Activated naive CD8-positive, alpha-beta T cell treated with anti-CD3 and anti-CD28 coated beads for 36 hours (primary cell): ENCODE data around the gene PIM3. TPM values are rescaled to one million over a fixed set of nuclear protein-coding genes. Genes with fewer than 3 reads are reported as not detected.

Experiments used
- DNase-seq: peaks from one replicate; pipeline ENCODE4 v3.0.0; 2021
- H3K27ac Mint-ChIP-seq: one replicate; pipeline ENCODE4 v1.8.0; 2022; ENCODE audit warnings: mild to moderate bottlenecking, moderate library complexity, mixed read lengths
- H3K27me3 Mint-ChIP-seq: one replicate; pipeline ENCODE4 v1.8.0; 2022; ENCODE audit warnings: mild to moderate bottlenecking, mixed read lengths
- H3K36me3 Mint-ChIP-seq: one replicate; pipeline ENCODE4 v1.8.0; 2021; ENCODE audit warnings: mild to moderate bottlenecking, mixed read lengths
- H3K4me1 Mint-ChIP-seq: one replicate; pipeline ENCODE4 v1.8.0; 2021; ENCODE audit warnings: mixed read lengths
- H3K4me3 Mint-ChIP-seq: one replicate; pipeline ENCODE4 v1.8.0; 2022; ENCODE audit warnings: mild to moderate bottlenecking, moderate library complexity, mixed read lengths
- H3K9me3 Mint-ChIP-seq: one replicate; pipeline ENCODE4 v1.8.0; 2022; ENCODE audit warnings: mixed read lengths
- total RNA-seq, 2 experiments: library from RNA; stranded (reverse); gene quantifications; one replicate each; pipeline ENCODE4 v1.2.3, GENCODE V29; 2021

Gene PIM3
- total RNA-seq, 2 experiments from 2014 or later, result 134 to 137 TPM

DNA sequence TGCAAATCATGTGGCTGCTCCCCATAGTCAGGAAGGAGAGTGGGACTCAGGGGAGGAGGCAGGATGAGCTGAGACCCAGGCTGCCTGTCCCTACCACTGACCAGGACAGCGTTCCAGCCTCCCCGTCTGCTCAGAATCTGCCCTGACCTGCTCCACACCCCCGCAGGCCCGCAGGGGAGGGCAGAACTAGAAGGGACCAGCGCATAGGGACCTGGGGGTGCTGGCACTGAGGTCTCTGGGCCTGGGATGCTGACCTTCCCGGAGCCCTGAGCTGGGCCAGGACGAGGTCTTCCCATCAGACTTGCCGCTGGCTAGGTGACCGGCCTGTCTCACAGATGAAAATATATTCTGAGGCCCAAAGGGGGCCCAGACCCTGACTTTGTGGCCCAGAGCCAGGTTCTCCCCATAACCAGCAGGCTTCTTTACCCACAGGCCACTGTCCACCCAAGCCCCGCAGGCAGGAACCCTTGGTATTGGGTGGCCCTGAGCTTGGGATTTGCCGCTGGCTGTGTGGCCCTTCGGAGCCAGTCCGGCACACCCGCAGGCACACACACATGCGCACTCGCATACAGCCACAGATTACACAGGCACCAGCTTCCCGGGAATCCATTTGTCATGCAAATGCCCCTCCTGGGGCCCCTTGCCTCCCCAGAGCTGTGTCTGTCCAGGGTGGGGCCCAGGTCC, 13.8 kb upstream of the PIM3 start:
- Mint-ChIP-seq H3K4me3 (no peak overlapping the region), H3K27me3 (no peaks in the 10 kb centered on the region), H3K27ac (peak overlapping the region; percentile 25), H3K9me3 (no peaks in the 10 kb centered on the region), H3K36me3 (no peaks in the 10 kb centered on the region), H3K4me1 (peaks cover 4% of the 10 kb centered on the region)
- no peak for DNase-seq

DNA sequence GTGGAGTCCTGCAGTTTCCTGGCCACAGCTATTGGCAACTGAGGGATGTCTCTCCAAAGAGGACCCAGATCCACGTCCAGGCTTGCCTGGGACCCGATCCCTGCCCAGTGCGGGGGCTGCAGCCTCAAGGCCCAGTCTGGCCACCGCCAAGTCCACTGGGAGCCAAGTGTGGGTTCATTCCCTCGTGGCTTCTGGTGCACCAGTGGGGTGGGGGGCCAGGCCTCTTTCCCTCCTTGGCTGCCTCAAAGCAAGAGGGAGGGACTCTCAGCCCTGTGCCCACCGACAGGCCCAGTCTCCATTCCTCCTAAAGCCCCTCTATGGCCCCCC, 13.3 kb upstream of the PIM3 start:
- no peaks in the 10 kb centered on the region for H3K27me3 Mint-ChIP-seq
- no peaks in the 10 kb centered on the region for H3K36me3 Mint-ChIP-seq
- H3K4me1 Mint-ChIP-seq, result peaks cover 4% of the 10 kb centered on the region
- no peak overlapping the region for H3K27ac Mint-ChIP-seq
- no peaks in the 10 kb centered on the region for H3K9me3 Mint-ChIP-seq
- no peak overlapping the region for H3K4me3 Mint-ChIP-seq
- no peak for DNase-seq

DNA sequence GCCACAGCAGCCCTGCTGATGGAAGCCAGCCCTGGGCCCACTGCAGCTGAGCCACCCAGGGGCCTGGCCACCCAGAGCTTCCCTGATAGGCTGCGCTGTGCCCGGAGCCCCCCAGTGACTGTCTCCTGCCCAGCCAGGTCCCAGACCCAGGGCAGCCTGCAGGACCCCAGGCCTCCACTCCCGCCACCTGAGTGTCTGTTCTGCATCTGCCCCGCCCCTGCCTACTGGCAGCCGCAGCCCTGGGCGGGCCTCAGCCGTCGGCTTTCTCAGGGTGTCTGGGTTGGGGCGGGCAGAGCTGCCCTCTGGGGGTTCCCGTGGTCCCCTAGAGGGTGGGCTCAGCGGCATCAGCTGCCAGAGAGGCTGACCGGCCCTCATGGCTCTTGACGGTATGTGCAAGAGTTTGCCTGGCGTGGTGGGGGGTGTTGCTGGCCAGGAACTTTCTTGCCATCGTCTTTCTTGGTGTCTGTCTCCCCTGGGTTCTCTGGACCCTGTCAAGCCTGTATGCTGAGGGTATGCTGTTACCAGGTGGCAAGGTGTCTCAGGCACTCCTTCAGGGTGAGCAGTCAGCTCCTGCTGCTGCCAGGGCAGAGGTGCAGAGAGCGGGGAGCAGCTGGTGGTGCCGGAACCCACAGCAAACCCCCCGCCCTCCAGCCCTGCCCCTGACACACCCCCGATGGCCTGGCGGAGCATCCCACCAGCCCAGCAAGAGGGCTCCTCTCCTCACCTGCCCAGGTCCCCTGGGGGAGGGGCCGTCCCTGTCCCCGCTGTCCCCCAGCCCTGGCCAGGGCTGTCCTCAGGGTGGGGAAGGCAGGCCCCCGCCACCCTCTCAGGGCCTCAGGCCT, 12.2 kb upstream of the PIM3 start:
- Mint-ChIP-seq H3K36me3 (no peaks in the 10 kb centered on the region), H3K27ac (no peak overlapping the region), H3K9me3 (no peaks in the 10 kb centered on the region), H3K4me3 (no peak overlapping the region), H3K27me3 (no peaks in the 10 kb centered on the region), H3K4me1 (peaks cover 4% of the 10 kb centered on the region)
- no peak for DNase-seq

DNA sequence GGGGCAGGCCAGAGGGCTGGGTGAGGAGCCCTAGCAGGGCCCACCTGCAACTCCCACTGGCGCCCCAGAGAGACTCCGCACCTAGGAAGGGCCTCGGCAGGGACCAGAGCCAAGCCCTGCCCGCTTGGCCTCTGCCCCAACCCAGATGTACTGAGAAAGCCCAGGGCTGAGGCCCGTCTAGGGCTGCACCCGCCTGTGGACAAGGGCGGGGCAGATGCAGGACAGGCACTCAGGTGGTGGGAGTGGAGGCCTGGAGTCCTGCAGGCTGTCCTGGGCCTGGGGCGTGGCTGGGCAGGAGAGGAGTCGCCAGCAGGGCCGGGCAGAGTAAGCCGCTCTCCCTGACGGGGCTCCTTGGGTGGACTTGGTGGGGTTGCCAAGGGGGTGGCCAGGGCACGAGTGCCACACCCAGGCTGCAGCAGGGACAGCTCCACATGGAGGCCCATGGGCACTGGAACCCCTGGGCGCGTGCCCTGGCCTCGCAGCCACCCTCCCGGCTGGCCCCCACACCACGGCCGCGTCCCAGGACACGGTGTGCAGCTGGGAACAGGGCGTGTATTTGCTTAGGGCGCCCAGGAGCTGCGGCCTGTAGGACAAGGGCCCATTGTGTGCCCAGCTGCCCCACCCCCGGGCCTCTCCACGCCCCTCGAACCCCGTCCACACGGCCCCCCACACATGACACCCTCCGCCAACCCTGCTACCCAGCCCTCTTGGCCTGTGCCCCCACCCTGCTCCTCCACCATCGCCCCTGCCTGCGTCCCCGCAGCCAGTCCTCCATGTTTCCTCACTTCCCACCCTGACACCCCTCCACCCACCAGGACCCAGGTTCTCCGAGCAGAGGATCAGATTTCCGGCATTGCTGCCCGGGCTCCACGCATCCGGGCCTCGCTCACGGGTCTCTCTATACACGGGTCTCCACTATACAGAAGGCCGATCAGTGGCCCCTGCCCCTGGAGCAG, 11.3 kb upstream of the PIM3 start:
- H3K27me3 Mint-ChIP-seq, result no peaks in the 10 kb centered on the region
- no peak overlapping the region for H3K27ac Mint-ChIP-seq
- no peak for DNase-seq
- H3K9me3 Mint-ChIP-seq, result no peaks in the 10 kb centered on the region
- H3K4me3 Mint-ChIP-seq, result no peak overlapping the region
- peaks cover 4% of the 10 kb centered on the region for H3K4me1 Mint-ChIP-seq
- H3K36me3 Mint-ChIP-seq, result no peaks in the 10 kb centered on the region

DNA sequence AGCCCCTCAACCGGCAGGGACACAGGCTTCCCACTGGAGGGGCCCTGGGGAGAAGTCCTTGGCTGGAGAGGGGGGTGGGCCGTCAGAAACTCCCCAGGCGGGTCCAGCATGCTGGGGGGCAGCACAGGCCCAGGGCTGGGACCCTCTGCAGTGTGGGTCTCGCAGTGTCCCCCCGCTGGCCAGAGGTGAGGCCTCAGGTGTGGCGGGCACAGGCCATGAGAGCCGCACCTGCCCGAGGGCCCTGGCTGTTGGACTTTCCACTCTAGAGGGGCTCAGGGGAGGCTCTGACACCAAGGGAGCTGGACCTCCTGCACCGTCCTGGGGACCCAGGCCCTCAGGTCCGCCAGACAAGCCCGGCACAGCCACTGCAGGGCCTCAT, 10.7 kb upstream of the PIM3 start:
- no peak overlapping the region for H3K4me3 Mint-ChIP-seq
- peaks cover 4% of the 10 kb centered on the region for H3K4me1 Mint-ChIP-seq
- H3K9me3 Mint-ChIP-seq, result no peaks in the 10 kb centered on the region
- H3K27me3 Mint-ChIP-seq, result no peaks in the 10 kb centered on the region
- no peak for DNase-seq
- no peak overlapping the region for H3K27ac Mint-ChIP-seq
- H3K36me3 Mint-ChIP-seq, result no peaks in the 10 kb centered on the region

DNA sequence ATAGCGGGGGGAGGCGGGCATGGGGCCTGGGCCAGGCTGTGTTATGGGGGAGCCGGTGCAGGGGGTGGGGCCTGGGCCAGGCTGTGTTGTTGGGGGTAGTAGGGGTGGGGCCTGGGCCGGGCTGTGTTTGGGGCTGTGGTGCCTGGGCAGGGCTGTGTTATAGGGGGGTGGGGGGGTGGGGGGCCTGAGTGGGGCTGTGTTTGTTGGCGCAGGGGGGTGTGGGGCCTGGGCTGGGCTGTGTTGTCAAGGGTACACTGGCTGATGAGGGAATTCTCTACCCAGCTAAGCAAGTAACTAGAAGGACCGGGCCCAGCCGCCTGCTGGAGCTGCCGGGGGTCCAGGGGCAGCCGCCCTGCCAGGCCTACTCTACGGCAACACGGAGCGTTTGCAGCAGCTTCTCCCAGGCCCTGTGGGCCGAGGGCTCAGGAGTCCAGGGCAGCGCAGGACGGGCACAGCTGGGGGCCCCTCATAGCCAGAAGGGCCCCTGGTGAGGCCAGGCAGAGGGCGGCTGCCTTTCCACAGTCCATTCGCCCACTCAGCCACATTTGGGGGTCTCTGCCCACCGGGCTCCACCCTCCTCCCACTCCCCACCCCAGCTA, 10.1 kb upstream of the PIM3 start:
- Mint-ChIP-seq H3K36me3 (no peaks in the 10 kb centered on the region), H3K27me3 (no peaks in the 10 kb centered on the region), H3K4me1 (peaks cover 6% of the 10 kb centered on the region), H3K9me3 (no peaks in the 10 kb centered on the region), H3K4me3 (no peak overlapping the region), H3K27ac (no peak overlapping the region)
- no peak for DNase-seq

DNA sequence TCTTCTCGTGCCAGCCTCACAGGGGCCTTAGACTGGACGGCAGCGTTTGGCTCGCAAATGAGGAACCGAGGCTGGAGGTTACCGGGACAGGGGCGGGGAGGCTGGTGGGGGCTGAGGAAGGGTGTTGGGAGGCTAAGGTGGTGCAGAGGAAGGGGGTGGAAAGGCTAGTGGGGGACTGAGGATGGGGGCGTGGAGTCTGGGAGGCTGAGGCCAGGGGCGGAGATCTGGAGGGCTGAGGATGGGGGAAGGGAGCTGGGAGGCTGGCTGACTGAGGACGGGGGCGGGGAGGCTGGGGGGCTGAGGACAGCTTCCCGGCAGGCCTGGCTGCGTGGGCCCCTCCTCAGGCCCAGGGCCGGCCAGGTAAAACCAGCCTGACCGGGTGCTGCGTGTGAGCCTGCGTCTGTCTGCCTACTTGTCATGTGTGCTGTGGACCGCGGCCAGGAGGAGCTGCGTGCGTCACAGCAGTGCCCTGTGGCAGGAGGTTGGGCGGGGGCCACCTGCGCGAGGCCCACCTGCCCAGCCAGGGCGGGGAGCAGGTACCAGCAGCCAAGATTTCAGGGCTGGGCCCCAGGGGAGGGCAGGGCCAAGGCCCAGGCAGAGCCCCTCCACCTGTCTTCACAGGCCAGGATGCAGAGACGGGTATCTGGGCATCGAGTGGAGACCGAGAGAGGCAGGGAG, 9.4 kb upstream of the PIM3 start:
- H3K4me1 Mint-ChIP-seq, result peaks cover 1% of the 10 kb centered on the region
- no peak for DNase-seq

DNA sequence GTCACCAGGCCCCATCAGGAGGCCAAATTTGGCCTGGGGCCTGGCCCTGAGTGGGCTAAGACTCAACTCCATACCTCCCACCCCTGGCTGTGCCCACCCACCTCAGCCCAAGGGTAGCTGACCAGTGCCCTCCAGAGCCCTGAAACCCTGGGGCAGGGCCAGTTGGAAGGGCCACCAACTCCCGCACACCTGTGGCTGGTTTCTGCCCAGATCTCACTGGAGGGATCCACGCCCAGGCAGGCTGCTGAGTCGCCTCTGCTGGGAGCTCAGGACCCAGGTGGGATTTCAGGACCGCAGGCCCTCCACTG, 8.9 kb upstream of the PIM3 start:
- DNase-seq, result no peak
- Mint-ChIP-seq H3K27ac (no peak overlapping the region), H3K27me3 (no peaks in the 10 kb centered on the region), H3K36me3 (no peaks in the 10 kb centered on the region), H3K4me1 (peaks cover 1% of the 10 kb centered on the region), H3K9me3 (no peaks in the 10 kb centered on the region), H3K4me3 (no peak overlapping the region)

More for the DNA sequence above, 9.4 kb upstream of the PIM3 start:
- H3K27me3 Mint-ChIP-seq, result no peaks in the 10 kb centered on the region
- H3K4me3 Mint-ChIP-seq, result no peak overlapping the region
- H3K9me3 Mint-ChIP-seq, result no peaks in the 10 kb centered on the region
- no peaks in the 10 kb centered on the region for H3K36me3 Mint-ChIP-seq
- H3K27ac Mint-ChIP-seq, result no peak overlapping the region

DNA sequence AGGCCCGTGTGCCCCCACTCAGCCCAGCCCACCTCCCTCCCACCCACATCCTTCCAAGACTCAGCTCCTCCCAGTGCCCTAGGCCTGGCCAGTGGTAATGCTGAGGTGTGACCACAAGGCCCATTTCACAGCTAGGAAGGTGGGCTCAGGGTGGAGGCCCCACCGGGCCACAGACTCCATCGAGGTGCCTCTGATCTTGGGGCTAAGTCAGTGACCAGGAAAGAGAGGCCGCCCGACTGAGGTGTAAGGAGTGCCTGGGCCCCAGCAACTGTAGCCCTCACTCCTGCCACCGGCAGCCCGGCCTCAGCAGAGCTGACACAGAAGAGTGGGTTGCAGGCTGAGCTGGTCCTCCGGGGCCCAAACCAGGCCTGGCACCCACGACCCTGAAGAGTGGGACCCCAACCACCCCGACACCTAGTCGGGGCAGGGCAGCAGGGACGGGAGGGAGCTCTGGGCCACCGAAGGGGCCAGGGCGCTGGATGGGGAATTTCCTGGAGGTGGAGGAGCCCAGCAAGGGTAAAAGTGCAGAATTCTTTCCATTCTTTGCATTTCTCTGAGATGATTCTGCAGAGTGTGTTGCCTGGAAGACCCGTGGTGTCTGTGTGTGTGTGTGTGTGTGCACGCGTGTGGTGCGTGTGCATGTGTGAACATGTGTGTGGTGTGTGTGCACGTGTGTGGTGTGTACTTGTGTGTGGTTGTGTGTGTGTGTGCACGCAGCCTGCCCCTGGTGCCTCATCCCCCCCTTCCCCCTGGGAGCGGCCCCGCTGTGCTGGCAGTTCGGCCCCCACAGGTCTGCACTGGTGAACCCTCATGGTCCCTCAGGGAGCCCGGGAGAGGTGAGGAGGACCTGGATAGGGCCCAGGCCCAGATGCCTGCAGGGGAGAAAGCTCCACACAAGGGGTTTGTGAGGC, 8.3 kb upstream of the PIM3 start:
- H3K4me1 Mint-ChIP-seq, result peaks cover 1% of the 10 kb centered on the region

DNA sequence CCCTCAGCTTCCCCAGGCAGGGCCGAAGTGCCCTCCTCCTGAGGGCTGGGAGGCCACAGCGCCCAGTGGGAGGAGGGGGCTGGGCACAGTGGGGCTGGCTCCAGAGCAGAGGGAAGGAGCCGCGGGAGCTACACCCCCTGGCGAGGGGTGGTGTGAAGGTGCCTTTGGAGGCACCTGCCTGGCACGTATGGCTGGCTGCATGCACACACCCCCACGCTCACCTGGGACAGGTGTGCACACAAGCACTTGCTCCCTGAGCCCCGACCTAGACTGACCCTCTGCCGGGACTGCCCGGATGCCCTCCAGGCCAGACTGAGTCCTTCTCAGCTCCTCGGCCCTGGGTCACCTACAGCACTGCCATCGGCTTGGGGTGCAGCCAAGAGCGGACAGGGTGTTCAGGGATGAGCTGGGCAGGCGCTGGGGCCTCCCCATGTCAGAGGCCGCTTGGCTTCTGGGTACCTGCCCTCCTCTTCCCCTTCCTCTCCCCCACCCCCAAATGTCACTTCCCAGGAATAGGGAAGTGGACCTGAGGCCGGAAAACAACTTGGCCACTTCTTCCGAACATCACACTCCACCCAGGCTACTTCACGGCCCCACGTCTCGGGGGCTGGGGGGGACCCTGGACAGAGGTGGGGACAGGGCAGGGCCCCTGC, 7.4 kb upstream of the PIM3 start:
- H3K4me3 Mint-ChIP-seq, result no peak overlapping the region
- H3K27ac Mint-ChIP-seq, result no peak overlapping the region
- H3K4me1 Mint-ChIP-seq, result peaks cover 1% of the 10 kb centered on the region
- H3K9me3 Mint-ChIP-seq, result no peaks in the 10 kb centered on the region
- no peak for DNase-seq
- no peaks in the 10 kb centered on the region for H3K36me3 Mint-ChIP-seq
- H3K27me3 Mint-ChIP-seq, result no peaks in the 10 kb centered on the region

More for the DNA sequence above, 8.3 kb upstream of the PIM3 start:
- no peak overlapping the region for H3K4me3 Mint-ChIP-seq
- H3K9me3 Mint-ChIP-seq, result no peaks in the 10 kb centered on the region
- H3K27me3 Mint-ChIP-seq, result no peaks in the 10 kb centered on the region
- H3K27ac Mint-ChIP-seq, result no peak overlapping the region
- no peaks in the 10 kb centered on the region for H3K36me3 Mint-ChIP-seq
- no peak for DNase-seq

DNA sequence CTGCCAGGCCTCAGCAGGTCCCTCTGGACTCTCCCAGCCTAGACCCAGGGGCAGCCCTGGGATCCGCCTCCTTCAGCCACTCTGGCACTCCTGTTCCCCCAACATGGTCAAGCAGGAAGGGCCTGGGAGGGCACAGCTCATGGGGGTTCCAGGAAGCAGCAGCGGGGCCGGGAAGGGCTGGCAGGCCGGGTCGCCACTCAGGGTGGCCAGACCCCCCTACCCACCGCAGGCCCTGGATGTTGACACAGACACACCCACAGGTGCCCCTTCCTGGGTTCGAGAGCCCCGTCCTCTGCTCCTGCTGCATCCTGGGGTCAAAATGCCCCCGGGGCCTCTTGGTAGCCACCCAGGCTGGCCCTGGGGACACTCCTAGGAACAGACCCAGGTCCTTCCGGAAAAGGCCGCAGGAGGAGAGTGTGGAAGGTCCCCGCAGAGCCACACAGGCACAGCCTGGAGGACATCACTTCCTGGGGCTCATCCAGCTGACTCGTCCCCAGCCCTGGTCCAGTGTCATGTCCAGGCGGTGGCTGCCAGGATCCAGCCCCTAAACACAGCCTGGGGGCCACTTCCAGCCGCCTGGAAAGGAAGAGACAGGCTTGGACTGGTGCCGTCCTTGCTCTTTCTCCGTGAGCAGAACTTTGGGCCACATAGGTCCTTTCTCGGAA, 6.8 kb upstream of the PIM3 start:
- no peak overlapping the region for H3K4me3 Mint-ChIP-seq
- peaks cover 1% of the 10 kb centered on the region for H3K4me1 Mint-ChIP-seq
- H3K36me3 Mint-ChIP-seq, result no peaks in the 10 kb centered on the region
- no peak overlapping the region for H3K27ac Mint-ChIP-seq
- DNase-seq, result no peak
- H3K9me3 Mint-ChIP-seq, result no peaks in the 10 kb centered on the region
- H3K27me3 Mint-ChIP-seq, result no peaks in the 10 kb centered on the region

DNA sequence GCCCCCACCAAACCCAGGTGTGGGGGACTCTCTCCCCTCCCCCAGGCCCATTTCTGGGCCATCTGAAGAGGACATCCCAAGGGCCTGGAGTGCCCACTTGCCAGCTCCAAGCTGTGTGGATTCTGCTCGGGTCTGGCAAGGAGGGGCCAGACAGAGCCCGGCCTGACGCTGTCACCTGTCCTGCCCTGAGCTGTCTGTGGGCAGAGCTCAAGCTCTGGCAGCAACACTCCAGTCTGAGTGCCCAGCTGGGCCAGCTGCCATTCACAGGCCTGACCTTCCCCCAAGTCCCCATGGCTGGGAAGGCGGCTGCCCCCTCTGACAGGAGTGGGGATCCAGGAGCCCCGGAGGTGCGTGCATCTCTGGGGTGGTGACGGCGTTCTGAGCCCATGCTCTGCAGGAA, 6.2 kb upstream of the PIM3 start:
- no peaks in the 10 kb centered on the region for H3K36me3 Mint-ChIP-seq
- DNase-seq, result no peak
- peaks cover 6% of the 10 kb centered on the region for H3K4me1 Mint-ChIP-seq
- no peaks in the 10 kb centered on the region for H3K9me3 Mint-ChIP-seq
- no peaks in the 10 kb centered on the region for H3K27me3 Mint-ChIP-seq
- H3K27ac Mint-ChIP-seq, result no peak overlapping the region
- no peak overlapping the region for H3K4me3 Mint-ChIP-seq

DNA sequence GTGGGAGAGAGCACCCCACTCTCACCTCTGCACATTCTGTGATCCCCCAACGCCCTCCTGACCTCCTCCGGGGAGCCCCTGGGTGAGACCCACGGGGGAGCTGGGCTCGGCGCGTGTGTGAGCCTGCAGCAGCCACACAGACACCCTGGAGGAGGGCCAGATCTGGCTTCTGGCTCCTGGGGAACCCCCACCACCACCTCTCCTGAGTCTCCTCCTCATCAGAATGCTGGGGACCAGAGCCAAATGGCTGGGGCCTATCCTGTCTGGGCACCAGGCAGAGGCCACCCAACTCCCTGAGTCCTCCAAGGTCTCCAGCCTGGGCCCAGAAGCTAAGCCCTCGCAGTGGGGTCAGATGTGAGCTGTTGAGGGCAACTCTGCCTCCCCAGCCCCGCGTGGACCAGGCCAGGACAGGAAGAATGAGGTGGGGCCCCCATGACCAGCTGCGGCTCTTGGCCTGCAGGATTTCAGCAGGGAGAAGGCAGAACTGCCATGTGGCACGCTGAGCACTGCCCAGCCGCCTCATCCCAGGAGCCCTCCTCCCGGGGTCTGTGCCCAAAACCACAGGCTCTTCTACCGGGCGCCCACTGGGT, 5.5 kb upstream of the PIM3 start:
- Mint-ChIP-seq H3K9me3 (no peaks in the 10 kb centered on the region), H3K4me3 (no peak overlapping the region), H3K4me1 (peaks cover 7% of the 10 kb centered on the region), H3K27me3 (no peaks in the 10 kb centered on the region), H3K27ac (no peak overlapping the region), H3K36me3 (no peaks in the 10 kb centered on the region)
- DNase-seq, result no peak
